Endothelial cell (in vitro differentiated cells): Measurements from ENCODE around the gene ZNRF3. TPM values are rescaled to one million over a fixed set of nuclear protein-coding genes. Genes with fewer than 3 reads are reported as not detected.

Source experiments
- DNase-seq: peaks from one replicate; pipeline ENCODE4 v3.0.0; 2021; ENCODE audit warnings: low spot score
- H3K27ac Mint-ChIP-seq: one replicate; pipeline ENCODE4 v1.8.0; 2021; ENCODE audit warnings: mixed read lengths, inconsistent platforms; ENCODE audit not compliant: unreplicated experiment
- H3K27me3 Mint-ChIP-seq: one replicate; pipeline ENCODE4 v1.8.0; 2021; ENCODE audit warnings: mild to moderate bottlenecking, moderate library complexity, mixed read lengths, inconsistent platforms; ENCODE audit not compliant: unreplicated experiment
- H3K36me3 Mint-ChIP-seq: one replicate; pipeline ENCODE4 v1.8.0; 2021; ENCODE audit warnings: mild to moderate bottlenecking, low read depth, mixed read lengths, inconsistent platforms; ENCODE audit not compliant: unreplicated experiment
- H3K4me1 Mint-ChIP-seq: one replicate; pipeline ENCODE4 v1.8.0; 2021; ENCODE audit warnings: mild to moderate bottlenecking, mixed read lengths, inconsistent platforms; ENCODE audit not compliant: unreplicated experiment
- H3K4me3 Mint-ChIP-seq: one replicate; pipeline ENCODE4 v1.8.0; 2021; ENCODE audit warnings: mild to moderate bottlenecking, mixed read lengths, inconsistent platforms; ENCODE audit not compliant: unreplicated experiment
- H3K9me3 Mint-ChIP-seq: one replicate; pipeline ENCODE4 v1.8.0; 2021; ENCODE audit warnings: mixed read lengths, inconsistent platforms; ENCODE audit not compliant: unreplicated experiment
- CTCF ChIP-seq: fragments of 200-600 bp; sonication (generic); IDR thresholded peaks from one replicate; pipeline ENCODE4 v1.5.0; 2021; ENCODE audit warnings: antibody characterized with exemption; ENCODE audit not compliant: unreplicated experiment
- total RNA-seq: library from RNA; stranded (reverse); fragmentation: NEBNext Ultra II Directional; extraction: Animal tissue kit (Norgen Biotek cat#: 25700); gene quantifications from one replicate; pipeline ENCODE4 v1.2.1, GENCODE V29; 2021; ENCODE audit not compliant: unreplicated experiment

ZNRF3 gene
- total RNA-seq, 1 donor from 2014 or later = 3.3 TPM

DNA sequence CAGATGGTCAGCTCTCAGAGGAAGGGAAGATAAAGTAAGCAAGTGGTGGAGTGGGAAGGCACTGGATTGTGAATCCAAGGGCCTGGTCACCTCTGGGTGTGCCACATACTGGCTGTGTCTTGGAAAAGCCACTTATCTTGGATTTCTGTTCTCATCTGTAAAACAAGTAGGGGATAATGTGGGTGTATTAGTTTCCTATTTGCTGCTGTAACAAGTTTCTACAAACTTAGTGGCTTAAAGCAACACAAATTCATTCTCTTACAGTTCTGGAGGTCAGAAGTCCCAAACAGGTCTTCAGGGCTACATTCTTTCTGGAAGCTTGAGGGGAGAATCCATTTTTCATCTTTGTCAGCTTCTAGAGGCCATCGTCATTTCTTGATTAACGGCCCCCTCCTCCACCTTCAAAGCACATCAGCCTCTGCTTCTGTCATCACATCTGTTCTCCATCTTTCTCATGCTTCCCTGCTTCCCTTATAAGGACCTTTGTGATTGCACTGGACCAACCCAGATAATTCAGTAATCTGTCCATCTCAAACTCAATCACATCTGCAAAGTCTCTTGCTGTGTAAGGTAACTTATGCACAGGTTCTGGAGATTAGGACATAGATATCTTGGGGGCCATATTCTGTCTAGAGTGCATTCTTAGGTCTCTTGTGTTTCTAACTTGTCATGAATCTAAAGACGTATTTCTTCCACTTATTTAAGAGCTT, 102.4 kb downstream of the ZNRF3 start:
- Mint-ChIP-seq H3K9me3 (no peaks in the 10 kb centered on the region), H3K36me3 (no peaks in the 10 kb centered on the region), H3K27ac (no peak overlapping the region), H3K4me3 (no peak overlapping the region), H3K27me3 (no peaks in the 10 kb centered on the region), H3K4me1 (no peaks in the 10 kb centered on the region)
- TF ChIP-seq CTCF = no peak
- no peak for DNase-seq

DNA sequence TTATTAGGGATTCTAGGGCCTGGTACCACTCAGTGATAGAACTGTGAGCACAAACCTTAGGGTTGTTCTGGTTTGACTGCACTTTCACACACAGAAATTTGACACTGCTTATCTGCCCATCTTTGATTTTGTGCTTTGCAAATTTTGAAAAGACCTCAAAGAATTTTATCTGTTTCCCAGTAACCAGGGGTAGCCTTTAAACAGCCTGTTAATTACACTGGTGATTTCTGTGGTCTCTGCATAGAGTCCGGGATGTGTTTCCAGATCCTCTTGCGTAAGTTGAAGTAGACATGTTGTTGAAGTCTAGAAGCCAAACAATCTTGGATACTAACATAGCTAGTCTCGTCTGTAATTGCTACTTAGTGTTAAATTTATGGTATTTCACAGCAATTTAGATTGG, 103.0 kb downstream of the ZNRF3 start:
- Mint-ChIP-seq H3K4me3 (no peak overlapping the region), H3K36me3 (no peaks in the 10 kb centered on the region), H3K4me1 (no peaks in the 10 kb centered on the region), H3K9me3 (no peaks in the 10 kb centered on the region), H3K27ac (no peak overlapping the region), H3K27me3 (no peaks in the 10 kb centered on the region)
- TF ChIP-seq CTCF = no peak
- DNase-seq = no peak

- Mint-ChIP-seq H3K27ac (no peak overlapping the region), H3K9me3 (no peaks in the 10 kb centered on the region), H3K4me3 (no peak overlapping the region), H3K36me3 (peaks cover 4% of the 10 kb centered on the region), H3K4me1 (no peaks in the 10 kb centered on the region), H3K27me3 (no peaks in the 10 kb centered on the region)
- TF ChIP-seq CTCF = no peak
- no peak for DNase-seq
Observed at GRCh38 chr22:28988457-28988856, 105.1 kb downstream of the ZNRF3 start.

- Mint-ChIP-seq H3K4me3 (no peak overlapping the region), H3K27ac (no peak overlapping the region), H3K36me3 (peaks cover 4% of the 10 kb centered on the region), H3K27me3 (no peaks in the 10 kb centered on the region), H3K9me3 (no peaks in the 10 kb centered on the region), H3K4me1 (no peaks in the 10 kb centered on the region)
- no peak for TF ChIP-seq CTCF
- no peak for DNase-seq
Observed at GRCh38 chr22:28989035-28989464, 105.7 kb downstream of the ZNRF3 start.

DNA sequence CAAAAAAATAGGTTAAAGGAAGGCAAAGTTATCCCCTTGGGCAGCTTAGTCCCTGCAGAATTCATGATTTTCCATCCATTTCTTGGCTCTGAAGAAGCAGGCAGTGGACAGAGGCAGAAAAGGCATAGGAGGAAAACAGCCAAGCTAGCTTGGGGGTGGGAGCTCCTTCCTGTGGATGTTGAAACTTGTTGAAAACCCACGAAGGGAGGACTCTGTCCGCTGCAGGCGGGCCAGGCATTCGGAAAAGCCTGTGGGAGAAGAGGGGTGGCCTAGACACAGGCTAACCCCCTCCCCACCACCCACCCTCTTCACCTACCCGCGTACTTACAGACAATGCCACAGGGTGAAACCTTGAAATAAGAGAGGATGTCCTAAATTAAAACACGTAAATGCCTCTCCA, 106.1 kb downstream of the ZNRF3 start:
- no peaks in the 10 kb centered on the region for H3K4me1 Mint-ChIP-seq
- no peak overlapping the region for H3K4me3 Mint-ChIP-seq
- no peak for TF ChIP-seq CTCF
- no peak overlapping the region for H3K27ac Mint-ChIP-seq
- H3K27me3 Mint-ChIP-seq = no peaks in the 10 kb centered on the region
- H3K36me3 Mint-ChIP-seq = peaks cover 4% of the 10 kb centered on the region
- DNase-seq = no peak
- H3K9me3 Mint-ChIP-seq = no peaks in the 10 kb centered on the region
